HG02938 (cell line): ENCODE measurements around the gene ARHGAP30.
"Not testable (repeated sequence)": the region's sequence is repeated elsewhere in the genome, so short reads cannot be mapped to it uniquely, and the experiment has no call there.

Experiments used
- ATAC-seq: cut with Tn5 transposase; IDR thresholded peaks from one replicate; pipeline ENCODE4 v1.9.1; 2021; ENCODE audit warnings: mild to moderate bottlenecking, moderate library complexity; ENCODE audit not compliant: unreplicated experiment

The ARHGAP30 gene

GRCh38 chr1:161045736-161046604, 23.7 kb downstream of the ARHGAP30 start, which contains the start of gene USF1:
Gene USF1, minus strand, starts transcription at chr1:161045977. Its CDS starts 2,702 bp downstream, at chr1:161043275.
- peak; percentile 55 for ATAC-seq

- peak; percentile 38 for ATAC-seq
Measured at GRCh38 chr1:161044908-161045735, 24.6 kb downstream of the ARHGAP30 start.

GRCh38 chr1:161044535-161044907, 25.2 kb downstream of the ARHGAP30 start:
- no peak for ATAC-seq

- no peak for ATAC-seq
Measured at GRCh38 chr1:161039546-161039945, 30.1 kb downstream of the ARHGAP30 start.

- ATAC-seq, result no peak
Measured at GRCh38 chr1:161039154-161039545, 30.5 kb downstream of the ARHGAP30 start.

- peak; percentile 73 for ATAC-seq
Measured at GRCh38 chr1:161038523-161039153, 31.1 kb downstream of the ARHGAP30 start, which contains the start of gene TSTD1. Gene TSTD1, minus strand, starts transcription at chr1:161038964. Its CDS starts 75 bp downstream, at chr1:161038889.

GRCh38 chr1:161037661-161038522, 31.8 kb downstream of the ARHGAP30 start:
- ATAC-seq, result no peak

GRCh38 chr1:161033751-161034150, 35.9 kb downstream of the ARHGAP30 start:
- ATAC-seq, result no peak

GRCh38 chr1:161032409-161032808, 37.3 kb downstream of the ARHGAP30 start:
- no peak for ATAC-seq

- no peak for ATAC-seq
Measured at GRCh38 chr1:161031874-161032273, 37.8 kb downstream of the ARHGAP30 start.

GRCh38 chr1:161029466-161029865, 40.2 kb downstream of the ARHGAP30 start:
- not testable (repeated sequence) for ATAC-seq

GRCh38 chr1:161026954-161027353, 42.7 kb downstream of the ARHGAP30 start:
- not testable (repeated sequence) for ATAC-seq

GRCh38 chr1:161022432-161022831, 47.3 kb downstream of the ARHGAP30 start:
- not testable (repeated sequence) for ATAC-seq

GRCh38 chr1:161021970-161022353, 47.7 kb downstream of the ARHGAP30 start:
- ATAC-seq, result no peak

- peak; percentile 75 for ATAC-seq
Measured at GRCh38 chr1:161021165-161021969, 48.3 kb downstream of the ARHGAP30 start.

- peak; percentile 49 for ATAC-seq
Measured at GRCh38 chr1:161020509-161021164, 49.1 kb downstream of the ARHGAP30 start, which contains the start of gene F11R. Gene F11R, minus strand, starts transcription at chr1:161021152. Its CDS starts 79 bp downstream, at chr1:161021073.

GRCh38 chr1:161019751-161020495, 49.8 kb downstream of the ARHGAP30 start:
- no peak for ATAC-seq

GRCh38 chr1:161019111-161019660, 50.5 kb downstream of the ARHGAP30 start:
- not testable (repeated sequence) for ATAC-seq
